Endothelial cell of umbilical vein (primary cell): ENCODE results near the gene NR0B1.

Experiments used
- CTCF ChIP-seq, 2 donors: IDR thresholded peaks; 1 replicate in 1 of 2; 2 replicates in 1 of 2; pipeline ENCODE4 v1.5.1; 2011; ENCODE audit warnings: low read length in 2 of 2, mild to moderate bottlenecking in 2 of 2, moderate library complexity in 2 of 2, control low read depth in 1 of 2, inconsistent platforms in 1 of 2, low read depth in 1 of 2; ENCODE audit not compliant: insufficient read depth in 1 of 2; ENCODE audit errors: extremely low read depth in 1 of 2
- EZH2 ChIP-seq: IDR thresholded peaks from 2 replicates; pipeline ENCODE4 v1.6.1; 2012; ENCODE audit warnings: borderline replicate concordance, low read depth, mild to moderate bottlenecking, moderate library complexity, low read length, inconsistent platforms; ENCODE audit not compliant: severe bottlenecking
- FOS ChIP-seq: IDR thresholded peaks from 2 replicates; pipeline ENCODE4 v1.6.1; 2011; ENCODE audit warnings: mild to moderate bottlenecking, low read length, moderate library complexity, borderline replicate concordance; ENCODE audit not compliant: insufficient read depth
- GATA2 ChIP-seq: IDR thresholded peaks from 2 replicates; pipeline ENCODE4 v1.7.0; 2011; ENCODE audit warnings: low read depth, mild to moderate bottlenecking, moderate library complexity, mixed read lengths, low read length; ENCODE audit not compliant: insufficient read length, insufficient read depth
- MAX ChIP-seq: IDR thresholded peaks from 2 replicates; pipeline ENCODE4 v1.6.1; 2011; ENCODE audit not compliant: insufficient read depth, insufficient read length
- MYC ChIP-seq: IDR thresholded peaks from one replicate; pipeline ENCODE4 v1.6.1; 2011; ENCODE audit warnings: mild to moderate bottlenecking, low read depth, low read length
- POLR2A ChIP-seq: IDR thresholded peaks from 2 replicates; pipeline ENCODE4 v1.6.1; 2012; ENCODE audit warnings: low read depth, mild to moderate bottlenecking, control low read depth, low read length
- POLR2AphosphoS5 ChIP-seq: IDR thresholded peaks from 2 replicates; pipeline ENCODE4 v1.6.1; 2012; ENCODE audit warnings: low read depth, mild to moderate bottlenecking, control low read depth, low read length, moderate library complexity; ENCODE audit not compliant: insufficient read depth

DNA sequence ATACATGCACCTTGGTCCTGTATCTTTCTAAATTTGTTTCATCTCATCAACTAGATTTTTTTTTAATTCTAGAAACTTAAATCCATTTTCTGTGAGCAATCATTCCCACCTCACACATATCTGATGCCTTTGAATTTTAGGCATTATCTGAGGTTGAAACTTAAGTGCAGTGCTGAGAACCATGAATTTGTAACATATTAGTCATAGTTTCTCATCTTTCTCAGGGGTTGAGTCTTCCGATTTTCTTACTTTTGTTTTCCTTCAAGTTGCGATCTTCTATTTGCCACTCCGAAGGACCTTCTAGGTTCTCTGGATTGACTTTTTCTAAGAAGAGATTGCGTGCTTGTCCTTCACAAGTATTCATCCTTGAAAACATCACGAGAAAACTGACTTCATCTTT lies 3.7 kb upstream of the NR0B1 start:
- TF ChIP-seq CTCF (IDR thresholded peaks at IDR 0.05; ENCODE audit: extremely low read depth in 1 of 2, insufficient read depth in 1 of 2, low read depth in 1 of 2, low read length in 2 of 2) (no peak), EZH2 (no peak), POLR2A (no peak), MAX (no peak), POLR2AphosphoS5 (no peak), GATA2 (no peak), FOS (no peak), MYC (no peak)
